ENCODE results near the gene MARCO.

Gene MARCO

DNA sequence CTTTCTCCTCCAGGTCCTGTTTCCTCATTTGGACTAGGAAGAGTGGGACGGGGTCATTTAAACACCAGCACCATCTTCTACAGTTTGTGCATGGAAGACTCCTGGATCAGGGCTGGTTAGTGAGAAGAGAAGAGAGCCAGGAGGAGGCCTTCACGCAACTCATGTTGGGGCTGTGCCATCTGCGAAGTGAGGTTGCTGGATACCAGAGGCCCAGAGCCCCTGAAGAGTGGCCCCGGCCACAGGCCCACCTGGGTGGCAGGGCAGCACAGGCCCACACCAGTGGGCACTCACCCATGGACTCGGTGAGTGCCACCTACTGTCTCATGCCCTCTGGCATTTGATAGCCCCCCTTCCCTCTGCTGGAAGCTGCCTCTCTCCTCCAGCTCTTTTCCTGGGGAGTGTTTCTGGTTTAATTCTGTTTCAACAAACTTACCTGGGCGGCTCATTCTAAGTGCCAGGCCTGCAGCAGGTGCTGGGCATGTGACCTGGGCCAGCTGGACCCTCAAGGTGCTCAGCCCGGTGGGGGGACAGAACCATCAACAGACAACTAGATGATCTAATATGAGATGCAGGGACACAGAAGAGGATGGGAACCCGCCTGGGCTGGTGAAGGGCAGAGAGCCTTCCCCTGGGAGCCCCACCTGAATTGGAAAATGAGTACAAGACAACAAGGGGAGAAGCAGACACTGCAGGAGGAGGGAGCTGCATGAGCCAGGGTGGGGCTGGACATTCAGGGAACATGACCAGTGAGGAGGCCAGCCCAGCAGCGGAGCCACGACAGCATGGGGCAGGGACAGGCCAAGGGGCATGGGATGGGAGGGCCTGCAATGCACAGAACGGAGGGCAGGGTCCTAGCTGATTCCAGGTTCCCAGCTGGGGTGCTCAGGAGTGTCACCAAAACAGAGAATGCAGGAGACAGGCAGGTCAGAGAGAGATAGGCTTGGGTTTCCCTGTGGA lies 70.6 kb downstream of the MARCO start:
- no peak for DNase-seq (ENCODE audit: extremely low spot score)
- POLR2A ChIA-PET, result no interaction called here
- TF ChIP-seq, protein P1, sequence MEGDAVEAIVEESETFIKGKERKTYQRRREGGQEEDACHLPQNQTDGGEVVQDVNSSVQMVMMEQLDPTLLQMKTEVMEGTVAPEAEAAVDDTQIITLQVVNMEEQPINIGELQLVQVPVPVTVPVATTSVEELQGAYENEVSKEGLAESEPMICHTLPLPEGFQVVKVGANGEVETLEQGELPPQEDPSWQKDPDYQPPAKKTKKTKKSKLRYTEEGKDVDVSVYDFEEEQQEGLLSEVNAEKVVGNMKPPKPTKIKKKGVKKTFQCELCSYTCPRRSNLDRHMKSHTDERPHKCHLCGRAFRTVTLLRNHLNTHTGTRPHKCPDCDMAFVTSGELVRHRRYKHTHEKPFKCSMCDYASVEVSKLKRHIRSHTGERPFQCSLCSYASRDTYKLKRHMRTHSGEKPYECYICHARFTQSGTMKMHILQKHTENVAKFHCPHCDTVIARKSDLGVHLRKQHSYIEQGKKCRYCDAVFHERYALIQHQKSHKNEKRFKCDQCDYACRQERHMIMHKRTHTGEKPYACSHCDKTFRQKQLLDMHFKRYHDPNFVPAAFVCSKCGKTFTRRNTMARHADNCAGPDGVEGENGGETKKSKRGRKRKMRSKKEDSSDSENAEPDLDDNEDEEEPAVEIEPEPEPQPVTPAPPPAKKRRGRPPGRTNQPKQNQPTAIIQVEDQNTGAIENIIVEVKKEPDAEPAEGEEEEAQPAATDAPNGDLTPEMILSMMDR (IDR thresholded peaks at IDR 0.05; ENCODE audit: control extremely low read depth, extremely low read depth, low read depth, missing control alignments), result no peak
- CTCF ChIA-PET, result interaction anchor here (0.8 to 2.3 kb wide), 12 partner anchors 9 to 464 kb away, joined by 3 to 17 read pairs (median 4); no protein-coding TSS in a partner anchor

DNA sequence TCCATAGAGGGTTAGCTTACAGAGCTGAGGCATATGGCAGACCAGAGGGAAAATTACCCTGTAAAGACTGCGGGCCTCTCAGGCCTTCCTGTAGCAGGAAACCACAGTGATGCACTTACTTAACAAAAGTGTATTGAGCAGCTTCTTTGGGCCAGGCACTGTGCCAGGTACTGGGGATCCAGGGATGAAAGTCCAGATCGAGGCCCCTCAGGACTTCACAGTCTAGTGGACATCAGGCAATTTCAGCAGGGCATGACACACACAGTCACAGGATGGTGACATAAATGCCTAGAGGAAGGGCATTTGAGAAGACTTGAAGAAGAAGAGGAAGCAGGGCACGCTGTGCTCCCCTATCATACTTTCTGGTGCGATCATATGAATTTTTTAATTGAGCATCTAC lies 71.7 kb downstream of the MARCO start:
- TF ChIP-seq, protein P1 (IDR thresholded peaks at IDR 0.05; ENCODE audit: control extremely low read depth, extremely low read depth, low read depth, missing control alignments), result no peak
- no peak for DNase-seq (ENCODE audit: extremely low spot score)
- CTCF ChIA-PET, result interaction anchor here (1.2 kb wide), 1 partner anchor 11 kb away, joined by 3 read pairs; no protein-coding TSS in a partner anchor
- POLR2A ChIA-PET, result no interaction called here

DNA sequence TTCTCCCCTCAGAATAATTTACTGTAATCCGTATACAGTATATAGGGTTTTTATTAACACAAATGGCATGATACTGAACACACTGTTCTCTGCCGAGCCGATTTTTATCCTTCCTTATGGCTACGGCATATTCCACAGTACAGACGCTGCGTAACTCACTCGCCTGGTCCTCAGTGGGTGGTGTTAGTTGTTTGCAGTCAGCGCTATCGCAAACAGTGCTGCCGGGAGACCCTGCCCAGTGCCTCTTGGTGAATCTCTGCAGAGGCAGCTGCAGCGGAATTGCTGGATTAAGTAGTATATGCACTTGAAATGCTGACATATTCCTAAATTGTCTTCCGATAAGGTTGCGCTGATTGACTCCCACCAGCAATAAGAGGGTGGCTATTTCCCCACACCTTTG lies 73.9 kb downstream of the MARCO start:
- POLR2A ChIA-PET, result no interaction called here
- DNase-seq (ENCODE audit: extremely low spot score), result no peak
- CTCF ChIA-PET, result interaction anchor here (1.1 to 2.3 kb wide), 4 partner anchors 10 to 275 kb away, joined by 3 to 6 read pairs (median 4); no protein-coding TSS in a partner anchor
- TF ChIP-seq, protein P1 (IDR thresholded peaks at IDR 0.05; ENCODE audit: control extremely low read depth, extremely low read depth, low read depth, missing control alignments), result no peak

DNA sequence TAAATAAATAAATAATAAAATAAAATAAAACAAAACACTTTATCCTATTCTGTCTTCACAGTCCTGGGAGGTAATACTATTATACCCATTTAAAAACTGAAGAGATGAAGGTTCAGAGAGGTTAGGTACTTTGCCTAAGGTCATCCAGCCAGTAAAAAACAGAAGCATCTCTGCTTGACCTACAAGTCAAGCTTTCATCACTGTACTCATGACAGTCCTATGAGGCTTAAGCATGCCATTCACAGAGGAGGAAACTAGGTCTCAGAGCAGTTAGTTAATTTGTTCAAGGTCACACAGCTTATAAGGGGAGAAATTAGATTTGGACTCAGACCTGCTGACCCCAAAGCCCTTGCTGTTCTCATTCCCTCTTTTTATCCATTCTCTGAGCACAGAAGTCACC lies 77.5 kb downstream of the MARCO start:
- TF ChIP-seq, protein P1 (IDR thresholded peaks at IDR 0.05; ENCODE audit: control extremely low read depth, extremely low read depth, low read depth, missing control alignments), result no peak
- no peak for DNase-seq (ENCODE audit: extremely low spot score)
- ChIA-PET CTCF (no interaction called here), POLR2A (no interaction called here)

DNA sequence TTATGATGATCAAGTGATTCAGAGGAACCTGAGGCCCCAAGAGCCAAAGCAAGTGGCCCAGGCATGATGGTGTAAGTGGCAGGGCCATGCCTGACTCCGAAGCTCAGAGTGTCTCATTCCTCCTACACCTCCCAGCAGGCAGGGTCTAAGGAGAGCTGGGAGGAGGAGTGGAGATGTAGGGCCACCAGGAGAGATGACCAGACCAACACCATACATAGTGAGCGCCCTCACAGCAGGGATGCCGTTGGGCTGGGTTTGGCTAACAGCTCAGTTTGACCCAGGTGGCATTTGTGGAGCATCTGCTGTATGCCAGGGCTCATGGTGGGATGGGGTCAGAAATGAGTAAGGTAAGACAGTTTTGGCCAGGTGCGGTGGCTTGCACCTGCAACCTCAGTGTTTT lies 80.7 kb downstream of the MARCO start:
- TF ChIP-seq, protein P1 (IDR thresholded peaks at IDR 0.05; ENCODE audit: control extremely low read depth, extremely low read depth, low read depth, missing control alignments), result no peak
- ChIA-PET CTCF (interaction anchor here (2.3 kb wide), 1 partner anchor 269 kb away, joined by 7 read pairs; no protein-coding TSS in a partner anchor), POLR2A (no interaction called here)
- no peak for DNase-seq (ENCODE audit: extremely low spot score)

DNA sequence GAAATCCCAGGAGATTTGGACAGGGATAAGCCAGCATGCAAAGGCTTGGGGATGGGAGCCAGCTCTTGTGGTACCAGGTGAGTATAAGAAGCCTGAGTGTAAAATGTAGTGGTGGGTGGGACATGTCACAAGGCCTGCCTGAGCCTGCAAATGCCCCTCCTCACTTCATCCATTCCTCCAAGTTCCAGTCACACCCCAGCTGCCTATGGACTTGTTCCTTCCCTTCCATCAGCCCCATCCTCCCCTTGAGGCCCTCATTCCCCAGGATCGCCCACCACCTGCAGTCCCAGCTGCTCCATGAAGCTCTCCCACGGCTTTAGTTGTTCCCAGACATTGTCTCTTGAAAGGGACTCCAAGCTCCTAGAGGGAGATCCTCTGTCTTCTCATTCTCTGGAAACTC lies 81.5 kb downstream of the MARCO start:
- DNase-seq (ENCODE audit: extremely low spot score), result no peak
- TF ChIP-seq, protein P1 (IDR thresholded peaks at IDR 0.05; ENCODE audit: control extremely low read depth, extremely low read depth, low read depth, missing control alignments), result no peak
- CTCF ChIA-PET, result interaction anchor here (1.0 to 2.3 kb wide), 2 partner anchors 12 to 268 kb away, joined by 4 to 7 read pairs; no protein-coding TSS in a partner anchor
- POLR2A ChIA-PET, result no interaction called here

All from GM10248 (cell line).